CD1c-positive myeloid dendritic cell (primary cell): ENCODE results near the gene MEI1.
"Not testable (repeated sequence)": the region's sequence is repeated elsewhere in the genome, so short reads cannot be mapped to it uniquely, and the experiment has no call there.

Source experiments
- DNase-seq: peaks from one replicate; pipeline ENCODE4 v3.0.0-alpha.2; 2016; ENCODE audit errors: extremely low spot score

Gene MEI1

DNA sequence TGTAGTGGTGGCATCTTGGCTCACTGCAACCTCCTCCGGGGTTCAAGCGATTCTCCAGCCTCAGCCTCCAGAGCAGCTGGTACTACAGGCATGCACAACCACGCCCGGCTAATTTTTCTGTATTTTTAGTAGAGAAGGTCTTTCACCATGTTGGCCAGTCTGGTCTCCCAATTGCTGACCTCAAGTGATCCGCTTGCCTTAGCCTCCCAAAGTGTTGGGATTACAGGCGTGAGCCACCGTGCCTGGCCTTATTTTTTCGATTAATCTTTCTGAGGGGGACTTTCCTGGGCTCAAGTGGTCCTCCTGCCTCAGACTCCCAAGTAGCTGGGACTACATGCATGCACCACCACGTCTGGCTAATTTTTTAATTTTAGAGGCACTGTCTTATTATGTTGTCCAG, 16.3 kb upstream of the MEI1 start:
- DNase-seq, result no peak

DNA sequence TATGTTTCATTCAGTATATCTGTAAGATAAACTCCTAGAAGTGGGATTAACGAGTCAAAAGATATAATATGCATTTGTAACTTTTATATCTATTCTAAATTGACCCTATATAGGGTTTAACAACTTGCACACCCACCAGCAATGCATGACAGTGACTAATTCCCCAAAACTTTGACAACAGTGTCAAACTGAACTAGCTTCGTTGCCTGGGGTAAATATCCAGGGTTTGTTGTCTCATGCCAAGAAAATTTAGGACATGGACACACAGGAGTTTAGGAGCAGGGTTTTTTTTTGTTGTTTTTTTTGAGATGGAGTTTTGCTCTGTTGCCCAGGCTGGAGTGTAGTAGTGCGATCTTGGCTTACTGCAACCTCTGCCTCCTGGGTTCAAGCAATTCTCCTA, 15.7 kb upstream of the MEI1 start:
- DNase-seq, result no peak

DNA sequence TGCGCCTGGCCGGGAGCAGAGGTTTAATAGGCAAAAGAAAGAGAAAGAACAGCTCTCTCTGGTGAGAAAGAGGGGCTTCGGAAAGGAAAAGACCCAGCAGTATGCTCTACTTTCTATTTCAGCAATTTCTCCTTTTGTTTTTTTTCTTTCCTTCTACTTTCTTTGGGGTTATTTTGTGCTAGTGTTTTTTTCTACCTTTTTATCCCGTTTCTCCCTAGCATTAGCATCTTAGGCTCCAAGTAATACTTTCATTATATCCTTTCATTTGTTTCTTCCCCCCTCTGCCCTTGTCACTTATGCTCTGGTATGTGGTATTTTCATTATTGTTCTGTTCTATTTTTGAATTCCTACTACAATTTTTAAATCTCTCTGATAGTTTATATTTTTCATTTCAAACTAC, 15.1 kb upstream of the MEI1 start:
- DNase-seq, result no peak

DNA sequence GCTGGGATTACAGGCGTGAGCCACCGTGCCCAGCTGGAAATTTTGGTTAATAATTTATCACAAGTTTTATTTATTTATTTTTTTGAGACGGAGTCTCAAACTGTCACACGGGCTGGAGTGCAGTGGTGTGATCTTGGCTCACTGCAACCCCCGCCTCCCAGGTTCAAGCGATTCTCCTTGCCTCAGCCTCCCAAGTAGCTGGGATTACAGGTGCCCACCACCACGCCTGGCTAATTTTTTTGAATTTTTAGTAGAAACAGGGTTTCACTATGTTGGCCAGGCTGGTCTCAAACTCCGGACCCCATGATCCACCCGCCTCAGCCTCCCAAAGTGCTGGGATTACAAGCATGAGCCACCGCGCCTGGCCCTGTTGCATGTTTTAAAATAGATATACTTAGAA, 12.4 kb upstream of the MEI1 start:
- not testable (repeated sequence) for DNase-seq

DNA sequence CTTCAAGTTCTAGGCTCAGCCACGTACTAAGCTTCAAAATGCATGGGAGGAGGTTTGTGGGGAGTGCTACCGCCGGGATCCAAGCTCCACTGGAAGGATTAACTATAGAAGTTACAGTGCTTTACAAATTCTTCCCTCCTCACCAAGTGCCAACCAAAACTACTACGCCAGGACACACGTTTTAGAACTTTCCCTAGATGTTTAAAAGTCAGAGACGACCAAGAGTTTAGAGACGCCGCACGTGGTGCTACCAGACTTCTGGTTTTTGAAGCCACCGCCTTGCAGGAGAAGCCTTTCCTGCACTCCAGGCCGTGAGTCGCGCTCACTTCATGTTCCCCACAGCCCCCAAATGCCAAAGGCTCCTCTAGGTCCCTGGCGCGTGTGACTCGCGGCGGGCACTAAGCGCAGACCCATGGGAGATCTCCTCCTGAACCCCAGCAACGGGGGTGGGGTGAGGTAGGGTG, 11.4 kb upstream of the MEI1 start:
- peak; percentile 63 for DNase-seq

DNA sequence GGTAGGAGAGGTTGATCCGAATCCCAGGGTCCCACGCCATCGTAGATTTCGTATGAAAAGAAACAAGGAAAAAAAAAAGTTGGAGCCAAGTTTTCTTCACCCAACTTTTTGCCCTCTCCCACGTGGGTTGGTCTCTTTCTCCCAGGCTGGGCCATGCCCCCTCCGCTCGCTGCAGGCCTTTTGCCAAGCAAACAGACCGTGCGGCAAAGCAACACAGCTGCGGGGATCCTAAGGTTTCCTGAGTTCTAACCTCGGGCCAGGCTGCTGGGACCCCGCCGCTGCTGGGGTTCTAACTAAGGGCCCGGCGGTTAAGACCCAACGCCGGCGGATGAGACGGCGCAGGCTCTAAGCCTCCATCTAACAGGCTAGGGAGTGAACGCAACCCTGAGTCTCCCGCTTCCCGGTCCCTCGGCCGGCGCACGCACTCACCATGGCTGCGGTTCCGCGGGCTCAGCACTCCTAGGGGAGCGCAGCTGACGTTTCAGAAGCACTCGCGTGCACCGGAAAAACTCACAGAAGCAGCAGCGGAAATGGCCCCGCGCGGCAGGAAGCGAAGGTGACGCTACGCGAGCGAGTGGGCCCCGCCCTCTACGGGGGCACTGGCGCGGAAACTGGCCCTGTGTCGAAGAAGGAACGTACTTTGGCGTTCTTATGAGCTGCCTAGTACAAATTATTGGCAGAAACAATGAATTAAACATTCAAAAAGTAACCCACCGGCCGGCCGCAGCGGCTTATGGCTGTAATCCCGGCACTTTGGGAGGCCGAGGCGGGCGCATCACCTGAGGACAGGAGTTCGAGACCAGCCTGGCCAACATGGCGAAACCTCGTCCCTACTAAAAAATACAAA, 10.7 kb upstream of the MEI1 start, which contains the start of gene SNU13:
Gene SNU13, minus strand, starts transcription at position 503 of the 847 bp plus-strand sequence. Its CDS starts 71 bp downstream, at position 432.
- DNase-seq, result peak; percentile 98

DNA sequence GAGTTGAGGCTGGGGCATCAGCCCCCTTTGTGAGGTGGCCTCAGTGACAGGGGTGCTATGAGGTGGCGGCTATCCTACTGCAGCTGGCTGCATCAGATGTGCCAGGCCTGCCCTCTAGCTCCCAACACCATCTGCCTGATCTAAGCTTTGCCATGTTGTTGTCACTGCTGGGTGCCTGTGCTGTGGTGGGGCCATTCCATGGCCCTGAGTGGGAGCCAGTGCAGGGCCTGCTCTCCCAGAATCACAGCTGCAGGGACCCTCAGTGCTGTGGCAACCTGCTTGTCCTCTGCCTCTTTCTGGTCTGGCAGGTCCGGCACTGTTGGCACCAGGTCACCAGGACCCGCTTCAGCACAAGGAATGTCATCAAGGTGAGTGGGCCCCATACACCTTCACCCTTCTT, 8.8 kb upstream of the MEI1 start:
- no peak for DNase-seq

DNA sequence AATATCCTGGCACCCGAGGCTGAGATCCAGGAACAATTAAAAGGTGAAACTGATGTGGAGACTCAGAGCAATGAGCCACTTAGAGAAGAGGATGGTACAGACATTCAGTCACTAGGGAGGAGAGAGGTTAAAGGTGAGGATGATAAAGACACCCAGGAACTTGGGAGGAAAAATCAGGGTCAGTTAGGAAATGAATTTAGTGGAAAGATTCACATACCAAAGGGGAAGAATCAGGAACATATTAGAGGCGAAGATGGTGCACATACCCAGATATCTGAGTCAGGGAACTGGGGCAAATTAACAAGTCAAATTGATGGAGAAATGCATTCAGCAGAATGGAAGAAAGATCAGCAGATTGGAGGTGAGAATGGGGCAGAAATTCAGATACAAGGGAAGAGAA, 4.1 kb upstream of the MEI1 start:
- DNase-seq, result no peak

DNA sequence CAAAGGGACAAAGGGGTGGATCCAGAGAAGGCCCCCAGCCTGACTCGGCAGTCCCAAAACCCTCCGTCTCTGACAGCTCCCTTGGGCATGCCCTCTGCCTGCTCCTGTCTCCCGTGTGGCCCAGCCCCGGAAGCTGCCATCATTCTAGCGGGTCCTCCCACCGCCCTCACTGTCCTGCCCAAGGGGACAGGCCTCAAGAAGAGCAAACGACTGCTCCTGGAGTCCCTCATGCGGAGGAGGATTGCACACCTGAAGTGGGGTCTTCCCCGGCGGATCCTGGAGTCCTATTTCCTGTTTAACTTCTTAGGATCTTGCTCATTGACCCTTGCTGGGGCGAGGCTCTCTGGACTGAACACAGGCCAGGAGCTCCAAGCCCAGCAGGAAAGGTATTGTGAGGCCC, 2.6 kb upstream of the MEI1 start:
- no peak for DNase-seq

DNA sequence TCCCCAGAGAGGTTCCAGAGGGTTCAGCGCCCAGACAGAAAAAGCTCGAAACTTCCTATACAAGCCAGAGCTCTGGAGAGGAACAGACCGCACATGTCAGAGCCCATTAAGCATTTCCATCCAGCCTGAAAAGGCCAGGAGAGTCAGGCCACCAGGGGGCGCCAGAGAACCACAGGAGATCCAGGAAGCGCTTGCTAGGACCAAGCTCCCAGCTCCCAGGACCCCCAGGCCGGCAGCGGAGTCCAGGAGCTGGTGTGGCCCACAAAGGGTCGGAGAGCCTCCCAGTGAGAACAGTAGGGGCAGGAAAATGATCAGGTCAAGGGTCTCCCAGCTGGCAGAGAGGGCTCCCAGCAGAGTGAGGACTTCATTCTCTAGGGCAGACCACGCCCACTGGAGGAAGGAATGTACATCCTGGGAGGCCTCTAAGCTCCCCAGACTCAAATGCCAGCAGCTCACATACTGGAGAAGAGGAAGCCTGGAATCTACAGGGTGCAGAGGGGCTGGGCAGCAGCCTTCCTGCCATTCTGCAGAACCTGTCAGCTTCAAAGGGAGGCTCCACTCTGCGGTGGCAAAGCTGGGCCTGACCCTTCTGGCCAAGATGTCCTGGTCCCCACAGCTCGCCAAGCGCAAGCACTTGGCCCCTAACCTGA, 2.1 kb upstream of the MEI1 start:
- DNase-seq, result peak; percentile 92

DNA sequence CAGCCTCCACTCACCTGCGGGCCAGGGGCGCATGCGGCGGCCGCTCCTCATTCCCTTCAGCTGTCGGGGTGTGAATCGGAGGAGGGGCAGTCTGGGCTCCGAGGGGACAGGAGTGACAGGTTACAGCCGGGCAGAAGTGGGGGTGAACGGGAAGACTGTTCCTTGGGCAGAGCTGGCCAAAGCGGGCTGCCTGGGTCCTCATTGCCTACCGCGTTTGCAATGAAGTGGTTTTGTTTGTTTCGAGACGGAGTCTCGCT, 733 bp downstream of the MEI1 start:
- DNase-seq, result no peak

DNA sequence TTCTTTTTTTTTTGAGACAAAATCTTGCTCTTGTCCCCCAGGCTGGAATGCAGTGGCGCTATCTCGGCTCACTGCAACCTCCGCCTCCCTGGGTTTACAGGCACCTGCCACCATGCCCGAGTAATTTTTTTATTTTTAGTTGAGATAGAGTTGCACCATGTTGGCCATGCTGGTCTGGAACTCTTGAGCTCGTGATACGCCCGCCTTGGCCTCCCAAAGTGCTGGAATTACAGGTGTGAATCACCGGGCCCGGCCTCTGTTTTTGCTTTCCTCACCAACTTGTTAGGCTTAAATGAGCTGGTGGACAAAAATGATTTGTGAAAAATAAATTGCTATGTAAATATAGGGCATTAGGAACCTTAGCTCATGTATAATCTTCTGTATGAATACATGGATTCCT, 3.5 kb downstream of the MEI1 start:
- DNase-seq, result no peak

DNA sequence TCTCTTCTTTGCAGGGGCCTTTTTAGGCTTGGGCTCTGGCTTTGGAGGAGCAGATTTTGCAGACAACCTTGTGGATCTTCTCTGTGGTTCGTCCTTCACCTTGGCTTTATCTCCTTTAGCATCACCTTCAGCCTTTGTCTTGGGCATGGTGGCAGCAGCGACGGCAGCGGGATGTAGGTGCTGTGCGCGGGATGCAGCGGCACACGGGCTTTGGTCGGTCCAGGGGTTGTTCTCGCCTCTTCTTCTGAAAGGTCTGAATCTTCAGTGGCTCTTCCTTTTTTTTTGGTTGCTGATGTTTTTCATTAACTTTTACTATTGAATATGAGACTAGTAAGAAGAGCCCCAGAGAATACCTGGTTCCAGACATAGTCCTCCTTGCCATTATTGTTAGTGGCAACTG, 10.0 kb downstream of the MEI1 start:
- no peak for DNase-seq

DNA sequence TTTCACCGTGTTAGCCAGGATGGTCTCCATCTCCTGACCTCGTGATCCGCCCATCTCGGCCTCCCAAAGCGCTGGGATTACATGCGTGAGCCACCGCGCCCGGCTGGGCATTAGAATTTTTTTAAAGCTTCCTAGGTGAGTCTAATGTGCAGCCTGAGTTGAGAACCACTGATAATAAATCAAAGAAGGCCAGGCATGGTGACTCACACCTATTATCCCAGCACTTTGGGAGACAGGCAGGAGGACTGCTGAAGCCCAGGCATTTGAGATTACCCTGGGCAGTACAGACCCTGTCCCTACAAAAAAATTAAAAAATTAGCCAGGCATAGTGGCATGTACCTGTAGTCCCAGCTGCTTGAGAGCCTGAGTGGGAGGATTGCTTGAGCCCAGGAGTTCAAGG, 13.7 kb downstream of the MEI1 start:
- DNase-seq, result no peak

DNA sequence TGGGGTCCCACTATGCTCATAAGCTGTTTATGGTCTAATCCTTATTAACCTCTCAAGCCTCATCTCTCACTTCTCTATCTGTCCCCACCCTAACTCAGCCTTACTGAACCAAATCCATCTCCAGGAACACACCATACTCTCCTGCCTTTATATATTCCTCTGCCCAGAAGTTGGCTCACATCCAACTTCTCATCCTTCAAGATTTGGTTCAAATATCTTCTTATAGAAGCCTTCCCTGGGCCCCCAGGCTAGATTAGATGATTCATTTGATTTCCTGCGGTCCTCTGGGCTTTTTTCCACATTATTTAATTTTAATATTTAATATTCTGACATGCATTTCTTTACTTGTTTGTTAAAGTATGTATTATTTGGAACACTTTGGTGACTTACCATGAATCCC, 23.2 kb downstream of the MEI1 start:
- no peak for DNase-seq

DNA sequence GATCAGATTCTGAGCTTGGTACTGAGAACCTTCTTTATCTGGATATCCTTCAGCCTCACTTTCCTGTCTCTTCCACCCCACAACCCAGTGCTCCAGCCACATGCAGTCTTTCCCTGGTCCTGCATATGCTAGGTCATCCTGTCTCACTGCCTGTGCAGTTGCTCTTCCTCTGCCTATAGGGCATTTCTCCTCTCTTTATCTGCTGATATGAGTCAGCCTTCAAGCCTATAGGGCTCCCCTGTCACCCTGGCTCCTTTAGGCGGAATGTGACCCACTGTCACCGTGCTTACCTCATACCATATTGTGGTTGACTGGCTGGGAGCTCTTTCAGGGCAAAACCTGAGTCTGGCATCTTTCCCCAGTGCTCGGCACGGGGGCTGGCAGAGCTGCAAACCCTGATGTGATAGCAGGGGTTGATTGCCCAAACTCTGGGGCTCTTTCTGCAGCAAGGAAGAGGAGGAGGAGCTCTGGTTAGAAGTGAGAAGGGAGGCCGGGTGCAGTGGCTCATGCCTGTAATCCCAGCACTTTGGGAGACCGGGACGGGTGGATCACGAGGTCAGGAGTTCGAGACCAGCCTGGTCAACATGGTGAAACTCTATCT, 26.3 kb downstream of the MEI1 start:
- no peak for DNase-seq

DNA sequence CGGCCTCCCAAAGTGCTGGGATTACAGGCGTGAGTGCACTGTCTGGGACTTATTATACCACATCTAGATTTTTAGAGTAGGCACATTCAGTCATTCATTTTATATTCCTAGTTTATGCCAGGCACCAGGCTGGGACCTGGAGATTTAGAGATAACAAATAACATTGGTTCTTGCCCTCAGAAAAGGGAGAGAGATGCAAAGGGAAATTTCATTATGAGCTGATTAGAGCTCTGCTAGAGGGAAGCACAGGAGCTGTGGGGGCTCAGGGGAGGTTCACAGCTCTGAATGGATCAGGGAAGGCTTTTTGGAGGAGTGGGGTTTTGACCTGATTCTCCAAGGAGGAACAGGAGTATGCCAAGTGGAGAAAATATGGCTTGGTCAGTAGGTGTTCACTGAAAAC, 32.3 kb downstream of the MEI1 start:
- DNase-seq, result no peak

DNA sequence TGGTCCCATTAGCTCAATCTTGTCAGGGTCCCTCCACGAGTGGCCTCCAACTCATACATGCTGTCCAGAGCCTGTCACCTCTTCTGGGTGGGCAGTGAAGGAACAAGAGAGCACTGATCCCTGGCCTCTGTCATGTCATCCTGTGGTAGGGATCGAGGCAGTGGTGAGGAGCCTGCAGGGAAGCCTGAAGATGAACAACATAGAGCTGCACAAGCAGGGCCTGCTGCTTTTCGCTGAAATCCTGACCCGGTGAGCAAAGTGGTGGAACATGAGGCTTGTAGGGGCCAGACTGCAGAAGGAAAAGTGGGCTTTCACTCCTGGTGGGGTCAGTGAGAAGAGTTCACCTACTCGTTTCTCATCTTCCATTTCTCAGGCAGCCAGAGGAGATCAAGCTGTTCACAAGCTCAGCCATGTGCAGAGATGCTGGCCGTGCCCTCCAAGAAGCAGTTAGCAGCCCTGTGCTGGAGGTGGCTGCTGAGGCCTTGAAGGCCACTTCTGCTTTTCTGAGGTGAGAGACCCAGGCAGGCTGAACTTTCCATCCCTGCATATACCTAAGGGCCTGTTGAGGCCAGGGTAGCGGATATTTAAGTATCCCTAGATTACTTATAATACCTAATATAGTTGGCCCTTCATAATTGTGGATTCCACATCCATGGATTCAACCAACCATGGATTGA, 32.9 kb downstream of the MEI1 start:
- DNase-seq, result no peak

DNA sequence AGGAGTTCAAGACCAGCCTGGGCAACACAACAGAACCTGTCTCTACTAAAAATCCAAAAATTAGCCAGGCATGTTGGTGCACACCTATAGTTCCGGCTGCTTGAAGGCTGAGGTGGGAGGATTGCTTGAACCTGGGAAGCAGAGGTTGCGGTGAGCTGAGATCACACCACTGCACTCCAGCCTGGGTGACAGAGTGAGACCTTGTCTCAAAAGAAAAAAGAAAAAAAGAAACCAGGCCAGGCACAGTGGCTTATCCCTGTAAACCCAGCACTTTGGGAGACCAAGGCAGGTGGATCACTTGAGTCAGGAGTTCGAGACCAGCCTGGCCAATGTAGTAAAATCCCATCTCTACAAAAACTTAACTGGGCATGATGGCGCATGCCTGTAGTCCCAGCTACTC, 33.9 kb downstream of the MEI1 start:
- DNase-seq, result not testable (repeated sequence)

DNA sequence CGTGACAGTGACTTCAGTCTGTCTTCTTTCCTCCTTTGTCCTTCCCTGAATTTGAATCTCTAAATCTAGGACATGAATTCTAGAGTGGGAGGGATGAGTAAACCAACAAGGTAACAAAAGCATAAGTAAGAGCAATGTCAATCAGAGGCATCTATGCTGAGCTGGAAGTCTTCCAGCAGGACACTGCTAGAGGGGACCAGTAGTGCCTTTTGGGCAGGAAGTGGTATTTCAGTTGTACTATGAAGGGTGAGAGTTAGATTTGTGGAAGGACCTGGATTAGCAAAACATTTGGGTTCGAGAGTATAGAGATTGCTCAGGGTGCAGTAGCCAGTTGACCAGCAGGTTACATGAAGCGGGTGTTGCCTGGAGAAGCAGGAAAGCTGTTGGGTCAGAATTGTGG, 40.3 kb downstream of the MEI1 start:
- no peak for DNase-seq

DNA sequence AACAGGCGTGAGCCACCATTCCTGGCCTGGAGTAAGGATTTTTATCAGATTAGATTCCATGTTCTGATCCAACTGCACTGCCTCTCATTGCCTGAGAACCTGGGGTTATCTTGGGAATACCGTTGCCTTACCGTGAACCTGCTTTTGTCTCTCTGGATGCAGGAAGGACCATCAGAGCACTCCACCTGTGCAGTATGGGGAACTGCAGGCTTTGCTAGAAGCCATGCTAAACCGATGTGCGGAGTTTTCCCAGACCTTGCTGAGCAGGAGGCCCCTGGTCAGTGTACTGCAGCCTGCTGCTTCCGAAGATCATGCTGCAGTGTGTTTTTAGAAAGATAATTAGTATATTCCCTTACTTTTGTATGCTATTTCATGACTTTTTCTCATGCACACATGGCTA, 43.6 kb downstream of the MEI1 start:
- no peak for DNase-seq

DNA sequence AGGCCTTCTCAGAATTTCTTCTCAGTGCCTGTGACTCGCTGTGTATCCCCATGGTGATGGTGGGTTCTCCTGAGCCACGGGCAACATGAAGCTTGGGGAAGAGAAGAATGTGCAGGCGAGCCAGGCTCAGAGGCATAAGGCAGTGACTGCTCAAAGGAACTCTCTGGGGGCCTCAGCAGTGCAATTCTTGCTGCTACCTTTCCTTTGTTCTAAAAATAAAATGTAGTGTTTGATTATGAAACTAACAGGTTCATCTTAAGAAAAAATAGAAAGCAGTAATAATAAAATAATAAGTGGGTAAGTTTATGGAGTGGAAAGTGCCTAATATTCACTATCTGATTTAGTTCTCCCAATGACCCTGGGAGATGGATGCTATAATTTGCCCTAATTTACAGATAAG, 46.7 kb downstream of the MEI1 start:
- no peak for DNase-seq
